Measurements from ENCODE around the gene SERPINB3. TPM values are rescaled to one million over a fixed set of nuclear protein-coding genes. Genes with fewer than 3 reads are reported as not detected.

SERPINB3 gene
- total RNA-seq, 1 donor from 2014 or later: not detected

GRCh38 chr18:63700501-63700900, 38.8 kb upstream of the SERPINB3 start:
- H3K4me3 Mint-ChIP-seq (ENCODE audit: low read depth): no peak overlapping the region
- TF ChIP-seq CTCF (IDR thresholded peaks at IDR 0.05; ENCODE audit: unreplicated experiment): no peak
- no peaks in the 10 kb centered on the region for H3K9me3 Mint-ChIP-seq (ENCODE audit: low read depth)
- no peaks in the 10 kb centered on the region for H3K27me3 Mint-ChIP-seq
- H3K4me1 Mint-ChIP-seq (ENCODE audit: low read depth): peaks cover 2% of the 10 kb centered on the region
- DNase-seq (ENCODE audit: low spot score, unreplicated experiment): no peak
- H3K36me3 Mint-ChIP-seq (ENCODE audit: insufficient read depth): no peaks in the 10 kb centered on the region
- no peak overlapping the region for H3K27ac Mint-ChIP-seq

GRCh38 chr18:63697097-63697660, 35.5 kb upstream of the SERPINB3 start:
- H3K9me3 Mint-ChIP-seq (ENCODE audit: low read depth): peaks cover 12% of the 10 kb centered on the region
- H3K4me3 Mint-ChIP-seq (ENCODE audit: low read depth): no peak overlapping the region

DNA sequence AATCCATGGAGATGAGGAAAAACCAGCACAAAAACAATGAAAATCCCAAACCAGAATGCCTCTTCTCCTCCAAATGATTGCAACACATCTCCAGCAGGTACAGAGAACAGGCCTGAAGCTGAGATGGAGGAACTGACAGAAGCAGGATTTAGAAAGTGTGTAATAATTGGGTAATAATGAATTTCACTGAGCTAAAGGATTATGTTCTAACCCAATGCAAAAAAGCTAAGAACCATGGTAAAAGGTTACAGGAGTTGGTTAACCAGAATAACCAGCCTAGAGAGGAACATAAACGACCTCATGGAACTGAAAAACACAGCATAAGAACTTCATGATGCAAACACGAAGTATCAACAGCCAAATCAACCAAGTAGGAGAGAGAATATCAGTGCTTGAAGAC, 27.4 kb upstream of the SERPINB3 start:
- H3K27ac Mint-ChIP-seq: no peak overlapping the region
- no peaks in the 10 kb centered on the region for H3K27me3 Mint-ChIP-seq
- peaks cover 28% of the 10 kb centered on the region for H3K9me3 Mint-ChIP-seq (ENCODE audit: low read depth)

More at GRCh38 chr18:63697097-63697660, 35.5 kb upstream of the SERPINB3 start:
- no peak for DNase-seq (ENCODE audit: low spot score, unreplicated experiment)
- Mint-ChIP-seq H3K27ac (no peak overlapping the region), H3K27me3 (no peaks in the 10 kb centered on the region), H3K4me1 (ENCODE audit: low read depth) (peaks cover 2% of the 10 kb centered on the region), H3K36me3 (ENCODE audit: insufficient read depth) (peaks cover 2% of the 10 kb centered on the region)
- TF ChIP-seq CTCF (IDR thresholded peaks at IDR 0.05; ENCODE audit: unreplicated experiment): no peak

GRCh38 chr18:63686871-63687270, 25.2 kb upstream of the SERPINB3 start:
- Mint-ChIP-seq H3K9me3 (ENCODE audit: low read depth) (peaks cover 21% of the 10 kb centered on the region), H3K27me3 (no peaks in the 10 kb centered on the region), H3K27ac (no peak overlapping the region), H3K4me3 (ENCODE audit: low read depth) (no peak overlapping the region), H3K4me1 (ENCODE audit: low read depth) (peaks cover 23% of the 10 kb centered on the region), H3K36me3 (ENCODE audit: insufficient read depth) (peaks cover 2% of the 10 kb centered on the region)
- DNase-seq (ENCODE audit: low spot score, unreplicated experiment): no peak
- TF ChIP-seq CTCF (IDR thresholded peaks at IDR 0.05; ENCODE audit: unreplicated experiment): no peak

More for the DNA sequence above, 27.4 kb upstream of the SERPINB3 start:
- DNase-seq (ENCODE audit: low spot score, unreplicated experiment): no peak
- no peak for TF ChIP-seq CTCF (IDR thresholded peaks at IDR 0.05; ENCODE audit: unreplicated experiment)
- Mint-ChIP-seq H3K4me3 (ENCODE audit: low read depth) (no peak overlapping the region), H3K4me1 (ENCODE audit: low read depth) (peaks cover 5% of the 10 kb centered on the region), H3K36me3 (ENCODE audit: insufficient read depth) (peaks cover 3% of the 10 kb centered on the region)

- DNase-seq (ENCODE audit: low spot score, unreplicated experiment): no peak
- Mint-ChIP-seq H3K9me3 (ENCODE audit: low read depth) (peaks cover 8% of the 10 kb centered on the region), H3K27ac (no peak overlapping the region), H3K27me3 (no peaks in the 10 kb centered on the region), H3K4me1 (ENCODE audit: low read depth) (peaks cover 39% of the 10 kb centered on the region), H3K36me3 (ENCODE audit: insufficient read depth) (no peaks in the 10 kb centered on the region), H3K4me3 (ENCODE audit: low read depth) (no peak overlapping the region)
- TF ChIP-seq CTCF (IDR thresholded peaks at IDR 0.05; ENCODE audit: unreplicated experiment): no peak
Observed at GRCh38 chr18:63684718-63685117, 23.0 kb upstream of the SERPINB3 start.
